GM12874 (cell line): Measurements from ENCODE around the gene CDK5RAP1.

ENCODE experiments used
- CTCF ChIP-seq: IDR thresholded peaks from 2 replicates; pipeline ENCODE4 v1.5.1; 2011; ENCODE audit warnings: low read depth, mild to moderate bottlenecking, control low read depth, low read length, moderate library complexity; ENCODE audit not compliant: insufficient read depth

Gene CDK5RAP1

GRCh38 chr20:33311011-33311410 is 90.3 kb downstream of the CDK5RAP1 start:
- no peak for TF ChIP-seq CTCF

DNA sequence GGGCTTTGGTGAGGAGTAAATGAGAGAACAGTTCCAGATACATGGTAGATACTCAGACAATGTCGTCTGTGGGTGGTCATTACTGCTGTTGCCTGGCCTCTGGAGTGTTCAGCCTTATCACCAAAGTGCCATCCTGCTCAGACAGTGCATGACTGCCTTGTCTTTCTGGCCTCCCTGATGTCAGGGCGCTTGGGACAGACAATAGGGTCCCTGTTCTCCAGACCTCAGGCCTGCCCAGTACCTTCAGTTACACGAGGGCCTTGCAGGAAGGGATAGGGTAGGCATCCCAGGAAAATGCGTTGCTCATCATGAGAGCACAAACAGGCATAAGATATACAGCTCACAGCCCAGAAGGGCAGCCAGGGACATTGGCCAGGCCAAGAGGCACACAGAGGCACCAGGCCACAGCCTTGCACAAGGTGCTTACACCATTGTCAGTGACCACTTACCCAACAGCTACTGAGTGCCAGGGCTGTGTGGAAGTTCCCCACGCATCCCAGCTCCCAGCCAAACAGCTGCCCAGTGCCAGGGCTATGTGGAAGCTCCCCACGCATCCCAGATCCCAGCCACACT is 90.9 kb downstream of the CDK5RAP1 start:
- no peak for TF ChIP-seq CTCF

DNA sequence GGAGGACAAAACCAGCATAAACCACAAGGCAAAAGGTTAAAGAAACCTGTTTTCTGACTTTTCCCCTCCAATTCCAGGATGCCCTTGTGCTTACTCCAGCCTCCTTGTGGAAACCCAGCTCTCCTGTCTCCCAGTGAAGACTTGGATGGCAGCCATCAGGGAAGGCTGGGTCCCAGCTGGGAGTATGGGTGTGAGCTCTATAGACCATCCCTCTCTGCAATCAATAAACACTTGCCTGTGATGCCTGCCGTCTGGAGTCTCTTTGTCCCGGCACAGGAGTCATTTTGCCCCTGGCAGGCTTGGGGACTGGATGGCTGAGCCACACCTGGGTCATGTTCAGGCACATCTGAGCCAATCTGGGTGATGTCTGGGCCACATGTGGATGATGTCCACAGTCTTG is 91.7 kb downstream of the CDK5RAP1 start:
- TF ChIP-seq CTCF = no peak
